ENCODE measurements around the gene NELFE. TPM values are rescaled to one million over a fixed set of nuclear protein-coding genes. Genes with fewer than 3 reads are reported as not detected.

Gene NELFE
- total and polyA plus RNA-seq, 2 of the 13 experiments (the other 11 are each of a cell fraction or from before 2014, with no cell fraction given): 51.3 to 69.8 TPM

- TF ChIP-seq ZBTB10 (CRISPR knock-in tag; IDR thresholded peaks at IDR 0.05; ENCODE audit: borderline replicate concordance) (no peak), ZNF468 (CRISPR knock-in tag; IDR thresholded peaks at IDR 0.05) (no peak), U2AF1 (optimal IDR thresholded peaks at IDR 0.05; ENCODE audit: low read depth, low read length) (no peak), KLF15 (CRISPR knock-in tag; IDR thresholded peaks at IDR 0.05; ENCODE audit: borderline replicate concordance) (no peak), HBP1 (CRISPR knock-in tag; IDR thresholded peaks at IDR 0.05; ENCODE audit: low read depth) (no peak), ZNF331 (CRISPR knock-in tag; IDR thresholded peaks at IDR 0.05) (no peak), SETDB1 (CRISPR knock-in tag; IDR thresholded peaks at IDR 0.05; ENCODE audit: borderline replicate concordance) (no peak), ZNF850 (CRISPR knock-in tag; conservative IDR thresholded peaks at IDR 0.05) (no peak), ZNF44 (CRISPR knock-in tag; IDR thresholded peaks at IDR 0.05) (peak; percentile 70; the same call in 1 of the 2 replicates), ZNF687 (CRISPR knock-in tag; IDR thresholded peaks at IDR 0.05) (peak; percentile 72), ZNF274 (CRISPR knock-in tag; IDR thresholded peaks at IDR 0.05) (peak; percentile 56; the same call in 1 of the 2 replicates), ZNF383 (CRISPR knock-in tag; IDR thresholded peaks at IDR 0.05; ENCODE audit: borderline replicate concordance) (0 out of 2 replicates have a peak, but pooled peaks have one; percentile 46), MED13 (CRISPR knock-in tag; IDR thresholded peaks at IDR 0.05) (no peak), ZNF431 (CRISPR knock-in tag; IDR thresholded peaks at IDR 0.05; ENCODE audit: borderline replicate concordance, low read depth) (no peak), RFXANK (CRISPR knock-in tag; IDR thresholded peaks at IDR 0.05) (no peak), ZNF598 (CRISPR knock-in tag; IDR thresholded peaks at IDR 0.05; ENCODE audit: borderline replicate concordance) (peak; percentile 67; the same call in 1 of the 2 replicates), AHR (CRISPR knock-in tag; IDR thresholded peaks at IDR 0.05) (peak; percentile 24), SOX5 (CRISPR knock-in tag; IDR thresholded peaks at IDR 0.05; ENCODE audit: borderline replicate concordance) (no peak), RFX5 (IDR thresholded peaks at IDR 0.05; ENCODE audit: low read depth, low read length) (no peak), KAT2B (IDR thresholded peaks at IDR 0.05; ENCODE audit: borderline replicate concordance, low read depth, low read length) (no peak), CBFB (CRISPR knock-in tag; IDR thresholded peaks at IDR 0.05) (no peak), STAT5B (CRISPR knock-in tag; IDR thresholded peaks at IDR 0.05) (no peak), ZNF501 (CRISPR knock-in tag; IDR thresholded peaks at IDR 0.05) (peak; percentile 61)
Measured at GRCh38 chr6:31927863-31928671, 30.7 kb downstream of the NELFE start (continued).
